CD4-positive, alpha-beta T cell treated with Interferon gamma for 1 hour (primary cell): ENCODE measurements around the gene SIRPG.
A peak's percentile ranks its signal among the peaks of the same experiment; 100 is the strongest.
"Not testable (repeated sequence)": the region's sequence is repeated elsewhere in the genome, so short reads cannot be mapped to it uniquely, and the experiment has no call there.

Experiments
- DNase-seq: peaks from one replicate; pipeline ENCODE4 v3.0.0-alpha.2; 2020

The SIRPG gene

GRCh38 chr20:1671891-1672669 is 14.5 kb upstream of the SIRPG start:
- no peak for DNase-seq

DNA sequence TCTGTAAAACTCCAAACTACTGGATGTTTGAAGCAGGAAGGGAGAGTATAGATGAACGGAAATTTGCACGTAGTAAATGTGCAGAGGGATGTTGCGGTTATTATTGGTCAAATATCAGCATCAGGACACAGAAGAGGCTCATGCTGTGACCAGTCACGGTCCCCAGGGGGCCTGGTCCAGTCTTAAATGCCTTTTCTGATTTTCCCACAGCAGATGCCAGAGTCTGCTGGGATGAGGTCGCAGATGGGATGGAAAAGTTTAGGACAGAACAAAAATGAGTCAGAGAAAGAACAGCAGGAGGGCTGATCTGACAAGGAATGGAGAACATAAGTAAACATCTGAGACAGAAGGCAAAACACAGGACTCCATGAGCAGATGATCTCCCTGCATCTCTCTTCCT is 11.7 kb upstream of the SIRPG start:
- DNase-seq, result no peak

DNA sequence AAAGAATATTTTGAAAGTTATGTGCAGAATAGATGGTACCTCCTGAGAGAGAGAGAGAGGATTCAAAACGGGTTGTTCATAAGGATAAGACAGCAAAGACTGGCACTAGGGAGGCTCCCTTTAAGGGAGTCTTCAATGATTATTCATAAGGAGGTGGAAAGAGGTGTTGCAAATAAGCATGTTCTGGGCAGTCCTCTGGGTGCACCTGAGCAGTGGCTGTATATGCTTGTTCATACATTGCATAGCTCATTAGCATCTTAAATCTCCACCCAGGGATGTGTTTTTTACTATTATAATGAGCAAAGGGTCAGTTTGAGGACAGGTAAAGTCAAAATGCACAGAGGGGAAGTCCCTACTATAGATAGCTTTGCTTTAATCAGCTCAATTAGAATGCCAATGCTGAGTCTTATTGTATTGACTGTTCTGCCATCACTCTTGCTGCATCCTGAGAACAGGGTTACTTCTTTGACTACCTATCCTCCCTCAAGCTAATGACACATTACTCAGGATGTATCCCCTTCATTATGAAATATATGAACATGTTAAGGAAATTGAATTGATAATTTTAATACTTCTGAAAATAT is 10.0 kb upstream of the SIRPG start:
- no peak for DNase-seq

GRCh38 chr20:1666802-1667201 is 9.2 kb upstream of the SIRPG start:
- no peak for DNase-seq

- no peak for DNase-seq
These were observed 7.8 kb upstream of the SIRPG start for GRCh38 chr20:1665345-1665744.

GRCh38 chr20:1664911-1665310 is 7.3 kb upstream of the SIRPG start:
- DNase-seq, result peak; percentile 47

GRCh38 chr20:1663917-1664316 is 6.3 kb upstream of the SIRPG start:
- no peak for DNase-seq

- DNase-seq, result no peak
These were observed 4.1 kb upstream of the SIRPG start for GRCh38 chr20:1661542-1662299.

DNA sequence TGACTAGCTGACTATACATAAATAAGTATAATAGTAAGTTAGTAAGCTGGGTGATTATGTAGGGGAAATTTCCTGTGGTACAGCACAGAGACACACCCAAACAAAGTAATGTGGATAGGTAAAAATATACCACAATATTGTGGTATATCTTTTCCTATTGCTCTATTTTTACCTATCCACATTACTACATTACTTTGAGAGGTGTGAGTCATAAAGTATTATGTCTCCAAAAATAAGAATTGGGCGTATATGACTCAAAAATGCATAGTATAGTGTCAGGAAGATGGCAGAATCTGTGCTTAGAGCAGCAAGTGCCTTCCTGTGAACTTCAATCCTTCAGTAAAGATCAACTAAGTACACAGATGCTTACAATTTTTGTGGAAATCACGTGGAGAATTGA is 2.7 kb upstream of the SIRPG start:
- no peak for DNase-seq

- no peak for DNase-seq
These were observed 735 bp downstream of the SIRPG start for GRCh38 chr20:1656844-1657243.

DNA sequence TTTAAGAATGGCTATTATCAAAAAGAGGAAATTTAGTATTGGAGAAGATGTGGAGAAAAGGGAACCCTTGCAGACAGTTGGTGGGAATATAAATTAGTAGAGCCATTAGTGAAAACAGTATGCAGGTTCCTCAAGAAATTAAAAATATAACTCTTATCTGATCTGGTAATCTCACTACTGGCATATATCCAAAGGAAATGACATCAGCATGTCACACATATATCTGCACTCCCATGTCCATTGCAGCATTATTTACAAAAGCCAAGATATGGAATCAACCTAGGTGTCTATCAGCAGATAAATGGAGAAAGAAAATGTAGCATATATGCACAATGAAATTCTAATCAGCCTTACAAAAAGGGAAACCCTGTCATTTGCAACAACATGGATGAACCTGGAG is 2.6 kb downstream of the SIRPG start:
- DNase-seq, result no peak

DNA sequence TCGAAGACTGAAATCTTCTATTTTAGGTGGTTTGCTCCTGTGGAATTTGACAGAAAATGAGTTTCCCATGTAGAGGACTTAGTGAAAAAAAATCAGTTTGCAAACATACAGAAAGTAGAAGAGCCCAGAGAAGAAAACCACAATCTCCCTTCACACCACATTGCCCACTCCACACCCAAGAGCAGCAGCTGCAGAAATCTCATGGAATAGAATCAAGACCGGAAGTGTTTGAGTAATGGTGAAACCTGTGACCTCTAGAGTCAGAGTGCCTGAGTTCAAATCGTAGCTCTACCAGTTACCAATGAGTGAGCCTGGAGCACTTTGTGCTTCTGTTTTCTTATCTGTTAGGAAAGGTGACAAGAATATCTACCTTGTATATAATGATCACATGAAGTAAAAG is 4.6 kb downstream of the SIRPG start:
- no peak for DNase-seq

DNA sequence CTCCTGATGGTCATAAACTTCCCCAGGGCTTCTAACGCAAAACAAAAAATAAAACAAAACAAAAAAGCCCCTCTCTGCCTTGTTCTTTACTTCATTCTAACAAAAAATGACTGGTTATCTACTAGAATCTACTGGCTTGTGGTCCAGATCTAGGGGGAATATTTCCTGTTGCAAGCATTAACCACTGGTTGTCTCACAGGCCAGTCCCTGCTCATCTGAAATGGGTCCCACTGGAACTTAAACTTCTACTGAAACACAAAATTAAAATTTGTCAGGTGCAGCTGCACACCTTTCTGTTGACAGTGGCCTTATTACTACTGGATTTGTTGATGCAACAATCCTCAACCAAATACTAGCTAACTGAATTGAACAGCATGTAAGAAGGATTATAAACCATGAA is 5.5 kb downstream of the SIRPG start:
- DNase-seq, result no peak

GRCh38 chr20:1651268-1652058 is 6.1 kb downstream of the SIRPG start:
- no peak for DNase-seq

DNA sequence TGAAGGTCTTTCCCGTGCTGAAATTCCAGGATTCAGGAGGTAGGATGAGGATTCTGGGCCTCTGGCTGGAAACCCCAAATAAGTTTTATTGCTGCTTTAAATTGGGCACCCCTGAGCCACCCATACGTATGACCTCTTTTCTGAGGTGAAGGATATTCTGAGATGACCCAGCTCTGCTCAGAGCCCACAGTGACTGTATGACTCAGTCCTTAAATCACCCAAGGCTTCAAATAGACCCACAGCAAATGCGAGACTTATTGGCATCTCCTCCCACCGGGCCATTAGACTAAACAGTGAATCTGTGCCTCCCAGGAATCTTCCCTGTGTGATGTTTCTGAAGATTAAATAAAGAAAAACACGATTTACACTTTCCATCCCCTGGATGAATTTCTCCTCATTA is 9.5 kb downstream of the SIRPG start:
- no peak for DNase-seq

DNA sequence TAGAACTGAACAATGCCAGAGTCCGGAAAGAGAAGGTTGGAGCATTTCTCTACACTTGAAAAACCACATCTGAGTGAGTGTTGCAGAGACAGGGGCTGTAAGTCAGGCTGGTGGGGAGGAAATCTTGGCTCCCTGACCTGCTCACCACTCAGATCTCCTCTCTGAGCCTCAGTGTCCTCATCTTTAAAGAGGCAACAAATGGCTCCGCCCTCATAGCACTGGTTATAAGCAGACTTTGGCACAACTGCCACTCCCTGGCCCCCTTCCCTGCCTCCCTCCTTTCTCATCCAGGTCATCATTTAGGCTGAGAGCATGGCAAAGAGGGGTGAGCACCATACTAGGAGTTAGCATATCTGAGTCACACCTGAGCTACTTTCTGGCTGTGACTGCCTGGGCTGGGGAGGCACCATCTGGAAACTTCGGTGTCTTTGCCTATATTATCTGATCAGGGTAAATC is 10.6 kb downstream of the SIRPG start:
- no peak for DNase-seq

GRCh38 chr20:1644101-1644962 is 13.2 kb downstream of the SIRPG start:
- DNase-seq, result no peak

GRCh38 chr20:1638643-1639042 is 18.9 kb downstream of the SIRPG start:
- DNase-seq, result not testable (repeated sequence)

GRCh38 chr20:1637755-1638154 is 19.8 kb downstream of the SIRPG start:
- no peak for DNase-seq

- DNase-seq, result no peak
These were observed 20.4 kb downstream of the SIRPG start for GRCh38 chr20:1637226-1637625.

GRCh38 chr20:1636621-1637020 is 21.0 kb downstream of the SIRPG start:
- no peak for DNase-seq

- DNase-seq, result no peak
These were observed 22.1 kb downstream of the SIRPG start for GRCh38 chr20:1635291-1635979.
